ENCODE data around the gene EIF4G1. TPM values are rescaled to one million over a fixed set of nuclear protein-coding genes. Genes with fewer than 3 reads are reported as not detected.
"Not testable (repeated sequence)": the region's sequence is repeated elsewhere in the genome, so short reads cannot be mapped to it uniquely, and the experiment has no call there.

EIF4G1 gene
- total RNA-seq, 1 experiment from 2014 or later: 321 TPM

- no peak for DNase-seq (ENCODE audit: low read depth)
Observed at GRCh38 chr3:184333700-184334099, 19.3 kb downstream of the EIF4G1 start.

- peak; percentile 66 for DNase-seq (ENCODE audit: low read depth)
Observed at GRCh38 chr3:184334470-184335158, 20.2 kb downstream of the EIF4G1 start.

- DNase-seq (ENCODE audit: low read depth): no peak
Observed at GRCh38 chr3:184335291-184335660, 20.9 kb downstream of the EIF4G1 start.

GRCh38 chr3:184335661-184336546 is 21.5 kb downstream of the EIF4G1 start:
- peak; percentile 59 for DNase-seq (ENCODE audit: low read depth)

- peak; percentile 66 for DNase-seq (ENCODE audit: low read depth)
Observed at GRCh38 chr3:184336547-184337398, 22.4 kb downstream of the EIF4G1 start.

- no peak for DNase-seq (ENCODE audit: low read depth)
Observed at GRCh38 chr3:184337399-184337714, 23.0 kb downstream of the EIF4G1 start, which contains the start of gene FAM131A. TSS of gene FAM131A (plus strand) at chr3:184337600. CDS start at chr3:184337631, 31 bp downstream.

- no peak for DNase-seq (ENCODE audit: low read depth)
Observed at GRCh38 chr3:184337981-184338380, 23.6 kb downstream of the EIF4G1 start.

GRCh38 chr3:184338511-184338945 is 24.1 kb downstream of the EIF4G1 start:
- no peak for DNase-seq (ENCODE audit: low read depth)

GRCh38 chr3:184339001-184339400 is 24.6 kb downstream of the EIF4G1 start:
- no peak for DNase-seq (ENCODE audit: low read depth)

GRCh38 chr3:184339451-184340135 is 25.2 kb downstream of the EIF4G1 start:
- DNase-seq (ENCODE audit: low read depth): not testable (repeated sequence)

GRCh38 chr3:184341925-184342324 is 27.5 kb downstream of the EIF4G1 start:
- no peak for DNase-seq (ENCODE audit: low read depth)

GRCh38 chr3:184343200-184343876 is 28.9 kb downstream of the EIF4G1 start:
- no peak for DNase-seq (ENCODE audit: low read depth)

- no peak for DNase-seq (ENCODE audit: low read depth)
Observed at GRCh38 chr3:184344579-184345316, 30.3 kb downstream of the EIF4G1 start.

GRCh38 chr3:184345317-184346144 is 31.1 kb downstream of the EIF4G1 start:
- DNase-seq (ENCODE audit: low read depth): peak; percentile 57

GRCh38 chr3:184346480-184347190 is 32.2 kb downstream of the EIF4G1 start:
- no peak for DNase-seq (ENCODE audit: low read depth)

GRCh38 chr3:184347321-184348056 is 33.1 kb downstream of the EIF4G1 start:
- DNase-seq (ENCODE audit: low read depth): no peak

GRCh38 chr3:184348057-184348382 is 33.6 kb downstream of the EIF4G1 start:
- DNase-seq (ENCODE audit: low read depth): no peak

Data from LHCN-M2 (cell line).